Measurements from ENCODE around the gene HERC4.

HERC4 gene

GRCh38 chr10:68107651-68108050, 32.6 kb upstream of the HERC4 start:
- Mint-ChIP-seq H3K9me3 (no peaks in the 10 kb centered on the region), H3K4me3 (no peak overlapping the region), H3K4me1 (peaks cover 19% of the 10 kb centered on the region), H3K27ac (no peak overlapping the region), H3K36me3 (ENCODE audit: low read depth) (no peaks in the 10 kb centered on the region), H3K27me3 (ENCODE audit: low read depth, poor library complexity) (peaks cover 3% of the 10 kb centered on the region)
- no peak for DNase-seq
- TF ChIP-seq CTCF (IDR thresholded peaks at IDR 0.05): no peak

GRCh38 chr10:68106656-68107055, 31.6 kb upstream of the HERC4 start:
- Mint-ChIP-seq H3K27me3 (ENCODE audit: low read depth, poor library complexity) (peaks cover 3% of the 10 kb centered on the region), H3K4me1 (peaks cover 19% of the 10 kb centered on the region), H3K9me3 (no peaks in the 10 kb centered on the region), H3K4me3 (no peak overlapping the region), H3K36me3 (ENCODE audit: low read depth) (no peaks in the 10 kb centered on the region), H3K27ac (no peak overlapping the region)
- no peak for DNase-seq
- TF ChIP-seq CTCF (IDR thresholded peaks at IDR 0.05): no peak

- H3K27me3 Mint-ChIP-seq (ENCODE audit: low read depth, poor library complexity): peaks cover 7% of the 10 kb centered on the region
- H3K36me3 Mint-ChIP-seq (ENCODE audit: low read depth): no peaks in the 10 kb centered on the region
- no peak for TF ChIP-seq CTCF (IDR thresholded peaks at IDR 0.05)
- no peak for DNase-seq
- H3K4me1 Mint-ChIP-seq: peaks cover 19% of the 10 kb centered on the region
- H3K4me3 Mint-ChIP-seq: no peak overlapping the region
- H3K9me3 Mint-ChIP-seq: no peaks in the 10 kb centered on the region
- no peak overlapping the region for H3K27ac Mint-ChIP-seq
These were observed 30.7 kb upstream of the HERC4 start for GRCh38 chr10:68105820-68106219.

- no peak for TF ChIP-seq CTCF (IDR thresholded peaks at IDR 0.05)
- H3K4me1 Mint-ChIP-seq: peaks cover 14% of the 10 kb centered on the region
- no peaks in the 10 kb centered on the region for H3K36me3 Mint-ChIP-seq (ENCODE audit: low read depth)
- peaks cover 4% of the 10 kb centered on the region for H3K27me3 Mint-ChIP-seq (ENCODE audit: low read depth, poor library complexity)
- DNase-seq: no peak
- no peaks in the 10 kb centered on the region for H3K9me3 Mint-ChIP-seq
- no peak overlapping the region for H3K4me3 Mint-ChIP-seq
- H3K27ac Mint-ChIP-seq: no peak overlapping the region
These were observed 28.8 kb upstream of the HERC4 start for GRCh38 chr10:68103901-68104300.

- Mint-ChIP-seq H3K27ac (no peak overlapping the region), H3K4me1 (peaks cover 14% of the 10 kb centered on the region), H3K9me3 (no peaks in the 10 kb centered on the region), H3K27me3 (ENCODE audit: low read depth, poor library complexity) (peaks cover 4% of the 10 kb centered on the region), H3K4me3 (no peak overlapping the region), H3K36me3 (ENCODE audit: low read depth) (no peaks in the 10 kb centered on the region)
- no peak for DNase-seq
- TF ChIP-seq CTCF (IDR thresholded peaks at IDR 0.05): no peak
These were observed 28.3 kb upstream of the HERC4 start for GRCh38 chr10:68103261-68103878.

- no peak for DNase-seq
- Mint-ChIP-seq H3K4me3 (no peak overlapping the region), H3K27me3 (ENCODE audit: low read depth, poor library complexity) (peaks cover 4% of the 10 kb centered on the region), H3K4me1 (peaks cover 6% of the 10 kb centered on the region), H3K9me3 (no peaks in the 10 kb centered on the region), H3K36me3 (ENCODE audit: low read depth) (no peaks in the 10 kb centered on the region), H3K27ac (no peak overlapping the region)
- TF ChIP-seq CTCF (IDR thresholded peaks at IDR 0.05): no peak
These were observed 26.0 kb upstream of the HERC4 start for GRCh38 chr10:68101066-68101465.

Measured in nephron progenitor cell (in vitro differentiated cells).